NCI-H1694 treated with DMSO at 0.1 percent for 48 hours (cell line): ENCODE results near the gene PAK6.

Experiments
- DNase-seq: peaks from one replicate; lab custom pipeline; 2025; lab: John Stamatoyannopoulos, UW

PAK6 gene

DNA sequence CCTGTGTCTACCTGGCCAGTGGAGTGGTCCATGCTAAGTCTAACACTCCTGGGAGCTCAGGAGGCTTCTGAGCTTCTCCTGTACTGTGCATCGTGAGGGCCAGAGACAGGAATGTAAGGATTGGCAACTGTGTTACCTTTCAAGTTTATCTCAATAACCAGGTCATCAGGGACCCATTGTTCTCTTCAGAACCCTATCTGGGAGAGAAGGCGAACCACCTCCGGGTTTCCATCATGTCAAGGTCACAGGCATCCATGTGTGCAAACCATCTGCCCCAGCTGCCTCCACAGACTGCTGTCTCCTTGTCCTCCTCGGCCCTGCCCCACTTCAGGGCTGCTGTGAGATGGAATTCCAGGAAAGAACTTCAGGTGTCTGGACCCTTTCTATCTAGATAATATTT lies 38.1 kb downstream of the PAK6 start:
- DNase-seq: peak; percentile 37

DNA sequence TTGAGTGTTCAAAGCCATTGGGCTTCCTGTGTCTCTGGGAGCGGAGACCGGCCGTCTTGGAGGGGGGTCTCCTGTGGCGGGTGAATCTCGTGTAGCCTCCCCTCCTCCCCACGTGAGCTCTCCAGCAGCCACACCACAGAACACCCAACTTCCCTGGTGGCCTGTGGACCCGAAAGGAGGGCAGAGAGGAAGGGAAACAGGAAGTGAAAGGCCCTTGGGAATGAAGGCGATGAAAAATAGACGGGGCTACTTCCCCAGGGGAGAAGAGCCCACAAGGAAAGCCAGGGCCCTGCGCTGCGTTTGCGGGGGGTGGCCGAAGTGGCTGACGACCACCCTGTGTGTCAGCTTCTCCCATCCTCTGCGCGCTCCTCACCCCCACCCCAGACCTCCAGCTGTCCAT lies 38.6 kb downstream of the PAK6 start:
- no peak for DNase-seq

DNA sequence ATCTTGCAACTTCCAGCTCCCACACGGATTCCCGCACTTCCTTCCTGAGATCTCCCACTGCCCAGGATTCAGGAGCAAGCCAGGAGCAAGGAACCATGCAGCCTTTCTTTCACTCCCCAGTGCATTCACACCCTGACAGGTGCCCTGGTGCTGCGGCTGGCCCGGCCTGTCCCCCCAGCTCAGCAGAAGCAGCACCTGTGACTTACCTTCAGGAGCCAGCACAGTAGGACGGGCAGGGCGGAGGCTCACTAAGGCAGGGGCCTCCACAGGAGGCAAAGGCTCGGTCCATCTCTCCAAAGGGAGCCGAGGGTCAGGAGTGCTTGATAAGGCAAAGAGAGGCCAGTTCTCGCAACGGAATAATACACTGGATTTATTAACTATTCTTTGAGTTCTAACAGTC lies 39.2 kb downstream of the PAK6 start:
- DNase-seq: no peak

DNA sequence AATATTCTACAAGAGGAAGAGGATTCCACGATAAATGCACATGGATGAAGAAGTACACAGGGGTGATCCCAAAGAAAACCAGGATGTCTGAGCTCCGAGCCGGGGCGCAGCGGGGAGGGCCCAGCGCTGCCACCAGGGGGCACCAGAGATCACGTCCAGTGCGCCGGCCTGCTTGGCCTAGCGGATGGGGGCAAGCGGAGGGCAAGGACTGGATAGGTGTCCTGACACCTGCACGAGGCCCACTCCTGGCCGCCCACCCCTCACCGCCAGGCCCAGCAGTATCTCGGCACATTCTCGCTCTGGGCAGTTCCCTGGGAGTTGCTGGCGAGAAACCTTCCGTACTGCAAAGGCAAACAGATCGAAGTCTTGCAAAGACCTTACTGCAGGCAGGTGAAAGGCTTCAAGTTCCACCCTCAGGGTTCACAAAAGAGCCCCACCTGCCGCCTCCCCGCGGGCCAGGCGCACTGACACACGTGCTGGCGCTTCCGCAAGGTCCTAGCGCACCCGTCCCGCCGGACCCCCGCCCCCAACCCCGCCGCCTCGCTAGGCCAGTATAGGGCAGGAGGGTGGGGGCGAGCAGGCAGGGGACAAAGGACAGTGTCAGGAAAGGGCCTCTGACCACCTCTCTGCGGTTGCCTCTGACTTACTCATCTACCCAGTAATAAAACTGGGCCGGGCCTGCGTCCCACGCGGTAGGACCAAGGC lies 40.7 kb downstream of the PAK6 start:
- peak; percentile 48 for DNase-seq

DNA sequence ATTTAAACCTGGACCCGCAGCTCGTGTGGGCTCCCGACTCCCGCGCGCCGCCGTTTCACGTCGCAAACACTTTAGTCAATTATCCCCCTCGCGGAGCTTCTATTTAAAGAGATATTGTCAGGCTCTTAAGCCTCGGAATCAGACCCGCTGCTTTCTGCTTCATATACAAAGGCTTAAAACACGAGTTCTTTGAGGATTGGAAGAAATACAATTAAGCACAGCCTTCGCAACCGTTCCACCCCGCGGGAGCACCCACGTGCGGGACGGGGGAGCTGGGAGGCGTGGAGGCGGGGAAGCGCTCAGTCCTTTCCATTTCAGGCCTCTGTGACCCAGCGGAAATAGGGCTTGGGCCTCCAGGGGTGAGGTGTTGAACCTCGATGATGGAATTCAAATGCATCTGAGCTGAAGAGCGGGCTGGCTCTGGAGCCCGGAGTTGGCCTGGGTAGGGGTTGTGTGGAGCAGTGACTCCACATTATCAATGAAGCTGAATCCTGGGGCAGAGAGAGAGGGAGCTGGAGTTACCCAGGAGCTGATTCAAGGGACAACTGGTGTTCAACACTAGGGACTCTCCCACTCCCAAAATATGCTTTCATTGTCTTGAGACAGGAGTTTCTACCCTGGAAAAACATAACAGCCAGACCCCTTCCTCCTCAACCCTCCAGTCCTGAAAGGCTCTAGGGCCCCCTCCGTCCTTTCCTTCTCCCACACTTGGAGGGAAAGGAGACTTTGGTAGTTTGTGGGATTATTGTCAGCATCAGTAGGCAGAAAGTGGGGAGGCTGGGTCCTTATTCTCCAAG lies 41.6 kb downstream of the PAK6 start:
- DNase-seq: no peak

DNA sequence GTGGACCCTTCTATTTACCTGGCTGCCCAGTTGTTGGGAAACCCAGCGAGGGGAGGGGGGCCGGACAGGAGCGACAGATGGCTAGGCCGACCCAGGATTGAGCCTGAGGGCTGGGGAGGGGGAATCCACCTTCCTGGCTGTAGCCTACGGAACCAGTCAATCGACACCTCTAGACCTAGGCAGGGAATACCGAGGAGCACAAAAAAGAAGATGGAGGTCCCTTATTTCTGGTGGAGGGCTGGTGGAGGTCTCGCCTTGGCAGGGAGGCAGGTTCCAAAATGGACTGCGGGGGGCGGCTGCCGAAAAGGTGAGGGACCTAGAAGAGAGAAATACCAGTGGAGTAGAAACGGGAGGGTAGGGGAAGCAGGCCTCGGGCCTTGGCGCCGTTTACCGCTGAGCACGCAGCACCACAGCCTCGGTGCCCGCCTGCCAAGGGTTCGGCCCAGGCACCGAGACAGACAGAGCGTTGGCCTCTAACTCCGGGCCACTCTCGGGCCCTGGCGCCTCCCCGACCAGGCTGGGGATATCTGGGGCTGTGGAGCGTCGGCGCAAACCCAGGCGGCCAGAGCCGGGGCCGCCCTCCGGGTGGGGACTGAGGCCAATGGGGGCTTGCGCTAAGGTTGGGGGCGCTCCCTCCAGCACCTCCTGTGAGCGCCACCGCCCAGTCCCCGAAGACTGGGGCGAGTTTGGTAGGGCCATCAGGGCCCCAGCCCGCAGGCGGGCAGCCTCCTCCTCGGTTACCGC lies 42.4 kb downstream of the PAK6 start:
- DNase-seq: no peak

DNA sequence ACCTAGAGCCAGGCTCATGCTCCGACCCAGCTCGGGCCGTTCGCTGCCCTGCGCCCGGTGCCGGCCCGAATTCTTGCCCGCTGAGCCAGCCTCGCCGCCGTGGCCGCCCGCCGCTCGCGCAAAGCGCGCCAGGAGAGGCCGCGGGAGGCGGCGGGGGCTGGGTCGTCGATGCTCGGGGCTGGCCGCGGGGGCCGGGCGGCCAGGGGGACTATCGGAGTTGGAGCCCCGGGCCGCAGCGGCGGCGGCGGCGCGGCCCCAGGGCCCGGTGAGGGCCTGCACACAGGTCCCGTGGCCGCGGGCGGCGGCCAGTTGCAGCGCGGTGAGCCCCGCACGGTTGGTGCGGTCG lies 42.9 kb downstream of the PAK6 start:
- DNase-seq: no peak

DNA sequence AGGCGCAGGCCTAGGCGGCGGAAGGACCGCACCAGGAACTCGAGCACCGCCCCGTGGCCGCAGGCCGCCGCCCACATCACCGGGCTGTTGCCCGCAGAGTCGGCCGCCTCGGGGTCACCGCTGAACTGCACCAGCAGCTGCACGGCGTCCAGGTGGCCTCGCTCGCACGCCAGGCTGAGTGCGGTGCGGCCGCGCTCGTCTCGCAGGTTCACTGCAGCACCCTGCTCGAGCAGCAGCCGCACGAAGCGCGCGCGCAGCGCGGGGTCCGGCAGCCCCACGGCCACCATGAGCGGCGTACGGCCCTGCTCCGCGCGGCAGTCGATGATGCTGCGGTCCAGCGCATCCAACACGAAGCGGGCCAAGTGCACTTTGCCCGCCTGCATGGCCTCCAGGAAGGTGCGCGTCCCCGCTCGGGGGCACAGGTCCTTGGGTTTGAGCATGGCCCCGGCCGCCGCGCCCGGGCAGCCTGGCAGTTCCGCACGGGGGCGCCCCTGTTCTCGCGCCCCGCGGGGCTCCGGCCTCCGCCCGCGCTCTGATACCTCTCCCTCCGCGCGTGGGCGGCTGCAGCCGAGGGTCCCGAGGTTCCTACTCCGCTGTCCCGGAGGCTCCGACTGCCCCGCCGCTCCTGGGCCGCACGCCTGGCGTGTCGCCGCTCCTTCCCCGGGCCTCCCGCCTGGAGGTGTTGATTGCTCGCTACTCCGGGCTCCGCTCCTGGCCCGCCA lies 43.4 kb downstream of the PAK6 start:
- no peak for DNase-seq

DNA sequence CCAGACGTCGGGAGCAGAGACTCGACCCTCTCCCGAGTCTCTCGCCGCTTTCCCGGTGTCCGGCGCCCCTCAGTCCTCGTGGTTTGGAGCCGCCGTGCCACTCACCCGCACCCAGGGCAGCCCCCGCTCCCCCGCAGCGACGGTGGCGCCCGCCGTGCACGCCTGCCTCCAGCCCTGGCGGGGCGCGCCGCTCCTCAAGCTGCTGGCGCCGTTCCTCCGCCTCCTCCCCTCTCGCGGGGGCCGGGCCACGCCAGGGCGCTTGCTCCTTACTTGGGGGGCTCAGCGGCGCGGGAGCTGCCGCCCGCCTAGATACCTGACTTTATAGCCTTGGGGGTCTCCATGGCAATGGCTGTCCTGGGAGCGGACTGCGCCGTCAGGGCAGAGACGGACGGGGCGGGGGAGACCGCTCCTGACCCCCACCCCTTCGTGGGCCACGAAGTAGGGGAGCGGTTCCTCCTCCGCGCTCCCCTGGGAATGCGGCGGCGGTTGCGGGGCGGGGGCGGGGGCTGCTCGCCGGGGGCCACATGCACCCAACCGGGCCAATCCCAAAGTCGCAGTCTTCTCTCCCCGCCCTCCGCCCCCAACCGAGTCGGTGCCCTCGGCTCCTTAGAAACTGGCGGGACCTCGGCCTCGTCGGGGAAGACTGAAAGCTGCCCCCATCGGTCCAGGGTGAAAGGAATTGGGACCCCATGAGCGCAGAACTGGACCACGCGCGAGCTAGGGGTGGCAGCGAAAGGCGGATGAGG lies 44.2 kb downstream of the PAK6 start, which contains the start of gene ANKRD63:
Gene ANKRD63 (minus strand): TSS at position 196 of the 746 bp plus-strand sequence. CDS start 478 bp downstream, outside the sequence.
- DNase-seq: no peak

DNA sequence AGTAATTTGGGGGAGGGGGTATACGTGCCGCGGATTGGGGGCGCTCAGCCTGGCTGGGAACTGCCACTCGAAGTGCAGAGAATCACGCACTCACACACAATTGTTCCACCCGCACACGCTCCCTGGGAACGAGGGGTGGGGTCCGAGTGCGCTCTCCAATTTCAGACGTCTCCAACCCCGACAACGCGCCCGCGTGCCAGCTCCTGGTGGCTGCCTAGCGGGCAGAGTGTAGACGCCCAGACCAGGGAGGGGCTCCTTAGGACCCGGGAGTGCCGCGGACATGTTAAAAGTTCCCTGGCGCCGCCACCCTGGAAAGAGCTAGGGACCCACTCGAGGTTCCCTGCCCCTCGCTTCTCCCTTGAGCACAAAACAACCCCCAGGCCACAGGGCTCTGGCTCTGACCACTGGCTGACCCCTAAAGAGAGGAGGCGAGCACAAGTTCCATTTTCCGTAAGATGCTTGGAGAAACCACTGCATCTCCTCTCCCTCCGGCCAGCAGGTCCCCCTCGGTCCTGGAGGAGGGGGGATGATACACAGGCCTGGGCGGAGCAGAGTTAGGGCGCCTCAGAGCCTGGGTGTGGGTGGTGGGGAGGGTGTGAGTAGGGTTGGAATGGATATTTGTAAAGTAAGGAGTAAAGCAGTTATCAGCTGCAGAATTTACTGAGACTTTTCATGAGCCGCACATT lies 44.9 kb downstream of the PAK6 start:
- no peak for DNase-seq

DNA sequence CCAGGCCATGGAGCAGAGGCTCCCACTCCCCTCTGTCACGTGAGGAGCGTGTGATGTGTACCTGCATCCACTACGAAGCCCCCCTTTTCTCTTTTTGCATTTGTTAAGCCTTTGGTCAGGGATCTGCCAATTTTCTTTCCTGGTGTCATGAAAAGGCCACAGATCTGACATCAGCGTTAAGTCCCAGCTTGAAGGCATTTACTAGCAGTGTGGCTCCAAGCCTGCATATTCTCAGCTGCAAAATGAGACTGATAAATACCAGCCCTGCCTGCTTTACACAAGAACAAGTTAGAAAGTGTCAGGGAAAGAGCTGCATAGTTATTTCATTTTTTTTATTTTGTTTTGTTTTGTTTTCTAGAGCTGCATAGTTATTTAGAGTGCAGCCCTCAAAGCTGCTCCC lies 46.3 kb downstream of the PAK6 start:
- no peak for DNase-seq

DNA sequence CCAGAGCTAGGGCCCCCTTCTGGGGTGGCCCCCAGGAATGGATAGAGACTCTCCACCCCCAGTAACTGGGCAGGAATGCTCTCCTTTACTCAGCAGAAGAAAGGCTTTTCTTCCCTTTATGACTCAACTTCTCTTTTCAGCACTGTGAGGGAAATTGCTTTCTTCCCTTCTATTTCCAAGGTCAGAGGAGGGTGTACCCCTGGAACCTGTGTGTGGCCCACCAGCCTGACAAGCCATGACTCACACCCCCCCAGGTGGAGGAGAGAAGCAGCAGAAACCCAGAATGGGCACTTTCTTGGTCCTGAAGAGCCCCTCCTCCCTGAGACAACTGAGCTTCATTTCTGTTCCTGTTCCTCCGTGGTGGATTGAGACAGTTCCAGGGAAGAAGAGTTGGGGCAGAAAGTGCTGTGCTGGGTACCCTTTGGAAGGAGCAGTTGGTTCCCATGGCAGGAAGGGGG lies 46.7 kb downstream of the PAK6 start:
- no peak for DNase-seq

DNA sequence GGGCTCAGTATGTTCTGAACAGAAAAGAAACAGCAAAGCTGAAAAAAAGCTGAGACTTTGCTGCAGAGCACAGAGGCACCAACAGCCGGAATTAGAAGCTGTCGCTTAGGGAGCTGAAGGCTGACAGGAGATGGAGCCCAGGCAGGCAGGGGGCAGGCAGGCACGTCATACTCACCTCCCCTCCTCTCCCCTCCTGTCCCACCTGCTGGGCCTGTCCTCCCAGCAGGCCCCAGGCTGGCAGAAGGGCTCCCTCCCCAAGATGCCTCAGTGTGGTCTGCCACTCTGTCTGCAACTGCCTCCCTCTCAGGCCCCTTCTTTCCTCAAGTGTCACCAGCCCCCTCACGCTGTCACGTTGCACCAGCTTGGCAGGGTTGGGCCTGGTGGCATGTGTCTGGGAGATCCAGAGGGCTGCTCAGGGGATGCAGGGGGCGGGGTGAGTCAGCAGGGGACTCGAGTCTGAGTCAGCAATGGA lies 47.2 kb downstream of the PAK6 start:
- no peak for DNase-seq

DNA sequence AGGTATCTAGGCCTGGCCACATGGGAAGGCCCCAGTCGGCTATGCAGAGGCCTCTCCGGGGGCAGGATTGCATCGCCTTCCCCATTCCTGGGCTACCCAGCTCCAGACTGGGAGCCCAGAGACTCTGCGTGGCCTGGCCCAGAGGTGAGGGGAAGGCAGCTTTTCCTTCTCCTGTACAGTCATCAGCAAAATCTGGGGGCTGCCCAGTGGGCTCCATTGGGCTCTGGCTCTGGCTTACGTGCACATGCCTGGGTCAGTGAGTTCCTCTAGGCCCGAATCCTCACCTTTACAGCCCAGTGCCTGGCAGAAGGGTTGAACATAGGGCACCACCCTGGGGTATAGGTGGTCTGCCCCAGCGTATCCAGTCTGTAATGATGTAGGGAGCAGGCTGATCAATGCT lies 47.9 kb downstream of the PAK6 start:
- no peak for DNase-seq

DNA sequence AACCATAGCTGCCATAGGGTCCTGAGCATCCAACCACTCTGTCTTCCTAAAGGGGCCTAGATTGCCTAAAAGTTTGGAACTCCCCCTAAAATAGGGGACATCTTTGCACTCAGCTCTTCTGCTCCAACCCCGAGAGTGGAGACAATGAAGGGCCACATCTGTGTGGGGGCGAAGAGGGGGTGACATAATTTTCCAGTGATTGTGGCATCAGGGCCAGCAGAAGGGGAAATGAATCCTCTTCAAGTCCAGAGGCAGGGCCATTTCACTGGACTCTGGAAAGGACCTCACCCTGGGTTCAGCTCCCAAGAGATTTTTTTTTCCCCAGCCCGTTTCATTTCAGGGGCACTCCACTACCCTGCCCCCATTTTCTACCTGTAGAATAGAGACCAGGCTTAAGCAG lies 48.6 kb downstream of the PAK6 start:
- DNase-seq: no peak

DNA sequence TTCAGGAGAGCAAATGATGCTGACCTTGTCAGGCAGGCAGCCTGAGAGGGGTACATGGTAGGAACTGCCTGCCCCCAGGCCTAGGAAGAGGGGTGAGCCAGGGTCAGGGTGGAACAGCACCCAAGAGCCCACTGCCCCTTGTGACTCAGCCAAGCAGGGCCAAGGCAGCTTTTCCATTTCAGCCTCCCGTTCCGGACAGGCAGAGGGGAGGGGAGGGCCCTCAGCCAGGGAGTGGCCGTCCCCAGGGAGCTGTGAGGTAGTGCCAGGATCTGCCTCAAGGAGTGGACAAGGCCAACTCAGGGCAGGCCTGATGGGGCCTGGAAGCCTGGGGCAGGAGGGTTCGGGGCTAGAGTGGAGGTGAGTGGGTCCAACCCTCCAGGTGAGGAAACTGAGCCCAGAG lies 49.1 kb downstream of the PAK6 start:
- no peak for DNase-seq

DNA sequence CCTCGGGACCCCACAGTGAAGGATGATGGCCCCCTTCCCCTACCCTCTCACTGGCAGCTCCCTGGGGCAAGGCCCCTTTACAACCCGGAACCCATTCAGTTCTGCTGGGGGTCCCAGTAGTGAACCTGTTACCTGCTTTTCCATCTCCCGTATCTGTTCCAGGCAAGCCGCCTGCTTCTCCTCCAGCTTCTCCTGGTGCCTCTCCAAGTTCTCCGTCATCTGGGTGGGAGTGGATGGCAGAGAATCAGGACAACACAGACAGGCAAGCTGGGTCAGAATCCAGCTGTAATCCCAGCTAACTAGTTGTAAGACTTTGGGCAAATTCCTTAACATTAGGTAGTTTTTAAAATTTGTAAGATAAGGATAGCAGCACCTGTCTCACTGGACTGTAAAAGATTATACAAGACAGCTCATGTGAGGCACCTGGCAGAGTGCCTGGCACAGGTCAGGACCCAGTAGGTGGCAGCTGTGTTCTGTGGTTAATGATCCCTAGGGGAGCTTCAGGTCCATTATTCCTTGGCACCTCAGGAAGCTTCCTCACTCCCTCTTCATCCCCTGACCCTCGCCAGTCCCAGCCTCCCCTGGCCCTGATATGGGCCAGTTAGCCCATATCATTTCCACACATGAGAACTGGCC lies 50.4 kb downstream of the PAK6 start:
- DNase-seq: no peak

DNA sequence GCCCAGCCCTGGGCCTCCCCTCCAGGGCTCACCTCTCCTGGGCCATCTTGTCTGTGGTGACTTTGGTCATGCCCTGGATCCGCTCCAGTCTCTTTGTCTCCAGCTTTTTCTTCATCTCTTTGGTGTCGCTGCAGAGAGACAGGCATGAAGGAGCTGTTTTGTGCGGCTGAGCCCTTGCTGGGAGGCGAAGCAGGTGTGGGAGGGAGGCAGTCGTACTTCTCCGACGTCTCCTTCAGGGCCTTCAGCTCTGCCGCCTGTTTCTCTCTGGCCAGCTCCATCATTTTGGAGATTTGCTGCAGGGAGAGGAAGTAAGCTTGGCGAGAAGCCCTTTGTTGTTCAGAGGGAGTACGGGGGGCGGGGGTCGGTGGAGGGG lies 51.7 kb downstream of the PAK6 start:
- DNase-seq: no peak

DNA sequence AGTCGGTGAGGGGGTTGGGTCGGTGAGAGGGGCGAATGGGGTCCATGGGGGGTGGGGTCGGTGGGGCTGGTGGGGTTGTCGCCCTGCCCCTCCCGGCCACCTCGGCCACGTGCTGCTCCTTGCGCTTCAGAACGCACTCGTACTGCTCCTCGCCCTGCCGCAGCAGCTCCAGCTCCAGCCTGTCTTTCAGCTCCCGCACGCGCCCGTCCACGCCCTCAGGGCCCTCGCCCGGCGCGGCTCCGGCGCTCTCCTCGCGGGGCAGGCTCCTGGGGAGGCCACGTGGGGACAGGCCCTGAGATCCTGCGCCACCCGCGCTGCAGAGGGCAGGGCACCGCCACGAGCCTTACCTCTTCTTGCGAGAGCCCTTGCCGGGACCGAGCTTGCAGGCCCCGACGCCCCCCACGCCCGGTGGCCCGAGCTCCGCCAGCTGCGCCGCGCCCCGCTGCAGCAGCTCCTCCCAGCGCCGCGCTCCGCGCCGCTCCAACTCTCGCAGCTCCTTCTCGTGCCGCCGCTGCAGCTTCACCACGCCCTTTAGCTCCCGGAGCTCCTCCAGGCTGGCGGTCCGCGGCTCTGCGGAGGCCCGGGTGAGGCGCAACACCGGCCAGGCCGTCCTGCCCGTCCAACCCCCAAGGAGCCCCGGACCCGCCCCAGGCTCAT lies 52.2 kb downstream of the PAK6 start:
- DNase-seq: no peak

DNA sequence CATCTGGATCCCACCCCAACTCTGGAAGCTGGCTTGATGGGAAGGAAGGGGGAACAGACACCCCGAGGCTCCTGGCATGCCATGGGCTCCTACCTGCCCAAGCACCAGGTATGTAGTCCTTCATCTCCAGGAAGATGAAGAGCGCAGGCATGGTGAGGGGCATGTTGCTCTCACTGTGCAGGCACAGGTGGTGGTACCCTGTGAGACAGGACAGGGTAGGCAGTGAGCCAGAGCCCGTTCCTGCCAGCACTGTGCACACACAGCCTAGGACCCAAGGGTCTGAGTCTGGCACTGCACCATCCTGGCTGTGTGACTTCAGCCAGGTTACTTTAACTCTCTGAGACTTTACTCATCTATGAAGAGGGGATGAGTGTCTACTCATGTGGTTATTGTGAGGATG lies 53.4 kb downstream of the PAK6 start:
- DNase-seq: no peak
